Measurements from ENCODE around the gene ERI2. TPM values are rescaled to one million over a fixed set of nuclear protein-coding genes. Genes with fewer than 3 reads are reported as not detected.

Gene ERI2
- total RNA-seq, 2 experiments from 2014 or later: 0.25 to 0.45 TPM

GRCh38 chr16:20833086-20833485 is 26.8 kb upstream of the ERI2 start:
- H3K4me1 ChIP-seq (ENCODE audit: insufficient read depth, low read length): no peaks in the 10 kb centered on the region
- DNase-seq (no peak), ATAC-seq (ENCODE audit: poor library complexity) (no peak)
- intact Hi-C loops (cut with DNase I, micrococcal nuclease): no loop called here
- Mint-ChIP-seq H3K4me1 (ENCODE audit: low read depth) (no peaks in the 10 kb centered on the region), H3K36me3 (ENCODE audit: low read depth) (peaks cover 16% of the 10 kb centered on the region), H3K27ac (no peak overlapping the region), H3K4me3 (no peak overlapping the region), H3K27me3 (no peaks in the 10 kb centered on the region), H3K9me3 (peaks cover 5% of the 10 kb centered on the region)
- no peaks in the 10 kb centered on the region for H3K36me3 ChIP-seq (ENCODE audit: insufficient read depth, low read length)
- ChIA-PET POLR2A (no interaction called here), CTCF (interaction anchor here (0.9 to 2.6 kb wide), 2 partner anchors 11 to 17 kb away, joined by 3 to 6 read pairs; no protein-coding TSS in a partner anchor)
- TF ChIP-seq CTCF (IDR thresholded peaks at IDR 0.05): no peak
- peaks cover 3 to 6% of the 10 kb centered on the region in 2 experiments for H3K9me3 ChIP-seq (ENCODE audit: control insufficient read depth in 1 of 2, insufficient read depth in 1 of 2, low read length in 2 of 2)
- H3K27ac ChIP-seq (ENCODE audit: low read depth in 1 of 2, low read length in 2 of 2): no peak overlapping the region
- no peaks in the 10 kb centered on the region for H3K27me3 ChIP-seq (ENCODE audit: control insufficient read depth in 1 of 2, insufficient read depth in 2 of 2, low read length in 2 of 2)
- no peak overlapping the region for H3K4me3 ChIP-seq (ENCODE audit: low read length)

DNA sequence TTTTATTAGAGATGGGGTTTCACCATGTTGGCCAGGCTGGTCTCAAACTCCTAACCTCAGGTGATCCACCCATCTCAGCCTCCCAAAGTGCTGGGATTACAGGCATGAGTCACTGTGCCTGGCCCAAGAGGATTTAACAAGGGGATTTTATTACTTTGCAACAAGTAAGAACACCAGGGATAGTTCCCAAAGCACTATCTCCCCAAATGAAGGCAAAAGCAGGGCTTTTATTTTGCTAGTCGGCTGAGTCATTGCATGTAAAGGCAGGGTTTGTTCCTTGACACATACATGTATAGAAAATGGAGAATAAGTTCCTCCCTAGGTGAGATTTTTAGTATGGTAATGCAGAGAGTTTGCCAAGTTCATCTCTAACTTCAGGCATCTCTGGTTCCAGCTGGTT is 24.1 kb upstream of the ERI2 start:
- no peaks in the 10 kb centered on the region for H3K9me3 Mint-ChIP-seq
- no peaks in the 10 kb centered on the region for H3K9me3 ChIP-seq (ENCODE audit: control insufficient read depth in 1 of 2, insufficient read depth in 1 of 2, low read length in 2 of 2)
- no peaks in the 10 kb centered on the region for H3K36me3 ChIP-seq (ENCODE audit: insufficient read depth, low read length)
- no peak overlapping the region for H3K27ac Mint-ChIP-seq
- H3K27me3 ChIP-seq (ENCODE audit: control insufficient read depth in 1 of 2, insufficient read depth in 2 of 2, low read length in 2 of 2): no peaks in the 10 kb centered on the region
- intact Hi-C loops (cut with DNase I, micrococcal nuclease): no loop called here
- ATAC-seq (ENCODE audit: poor library complexity) (no peak), DNase-seq (no peak)
- H3K27ac ChIP-seq (ENCODE audit: low read depth in 1 of 2, low read length in 2 of 2): no peak overlapping the region
- no peaks in the 10 kb centered on the region for H3K4me1 Mint-ChIP-seq (ENCODE audit: low read depth)
- ChIA-PET POLR2A (no interaction called here), CTCF (no interaction called here)
- no peaks in the 10 kb centered on the region for H3K36me3 Mint-ChIP-seq (ENCODE audit: low read depth)
- no peak for TF ChIP-seq CTCF (IDR thresholded peaks at IDR 0.05)
- H3K4me1 ChIP-seq (ENCODE audit: insufficient read depth, low read length): no peaks in the 10 kb centered on the region
- no peak overlapping the region for H3K4me3 ChIP-seq (ENCODE audit: low read length)
- H3K27me3 Mint-ChIP-seq: no peaks in the 10 kb centered on the region
- H3K4me3 Mint-ChIP-seq: no peak overlapping the region

GRCh38 chr16:20829536-20829935 is 23.3 kb upstream of the ERI2 start:
- intact Hi-C loops (cut with DNase I, micrococcal nuclease): no loop called here
- Histone ChIP-seq H3K36me3 (ENCODE audit: insufficient read depth, low read length) (no peaks in the 10 kb centered on the region), H3K9me3 (ENCODE audit: control insufficient read depth in 1 of 2, insufficient read depth in 1 of 2, low read length in 2 of 2) (no peaks in the 10 kb centered on the region), H3K4me1 (ENCODE audit: insufficient read depth, low read length) (no peaks in the 10 kb centered on the region), H3K27me3 (ENCODE audit: control insufficient read depth in 1 of 2, insufficient read depth in 2 of 2, low read length in 2 of 2) (no peaks in the 10 kb centered on the region), H3K27ac (ENCODE audit: low read depth in 1 of 2, low read length in 2 of 2) (no peak overlapping the region), H3K4me3 (ENCODE audit: low read length) (no peak overlapping the region)
- H3K9me3 Mint-ChIP-seq: no peaks in the 10 kb centered on the region
- POLR2A ChIA-PET: no interaction called here
- no peaks in the 10 kb centered on the region for H3K36me3 Mint-ChIP-seq (ENCODE audit: low read depth)
- ATAC-seq (ENCODE audit: poor library complexity): no peak
- DNase-seq: no peak
- TF ChIP-seq CTCF (IDR thresholded peaks at IDR 0.05): no peak
- H3K4me3 Mint-ChIP-seq: no peak overlapping the region
- CTCF ChIA-PET: no interaction called here
- H3K27ac Mint-ChIP-seq: no peak overlapping the region
- H3K27me3 Mint-ChIP-seq: no peaks in the 10 kb centered on the region
- no peaks in the 10 kb centered on the region for H3K4me1 Mint-ChIP-seq (ENCODE audit: low read depth)
